MM.1S (cell line): ENCODE measurements around the gene TGFBR3.

ENCODE experiments used
- DNase-seq: peaks from one replicate; pipeline ENCODE4 v3.0.0-alpha.2; 2015
- H2AFZ ChIP-seq: fragments of 300-600 bp; sonication (generic); 2 replicates; pipeline ENCODE4 v1.6.0; 2016; ENCODE audit warnings: antibody characterized with exemption, low read length
- H3F3A ChIP-seq: fragments of 300-600 bp; sonication (generic); 2 replicates; pipeline ENCODE4 v1.6.1; 2016; ENCODE audit warnings: mild to moderate bottlenecking, antibody characterized with exemption, low read length, moderate library complexity, mixed read lengths; ENCODE audit not compliant: insufficient read depth
- H3K27ac ChIP-seq: fragments of 300-600 bp; sonication (generic); 2 replicates; pipeline ENCODE4 v1.5.1; 2016; ENCODE audit warnings: mild to moderate bottlenecking, low read length
- H3K27me3 ChIP-seq: fragments of 300-600 bp; sonication (generic); replicated peaks from 2 replicates; pipeline ENCODE4 v1.6.0; 2016; ENCODE audit warnings: low read length; ENCODE audit not compliant: insufficient read depth
- H3K36me3 ChIP-seq: fragments of 300-600 bp; sonication (generic); replicated peaks from 2 replicates; pipeline ENCODE4 v1.6.1; 2016; ENCODE audit warnings: mild to moderate bottlenecking, low read length, mixed read lengths; ENCODE audit not compliant: insufficient read depth
- H3K4me1 ChIP-seq: fragments of 300-600 bp; sonication (generic); 2 replicates; pipeline ENCODE4 v1.6.1; 2016; ENCODE audit warnings: low read length, mixed read lengths
- H3K4me2 ChIP-seq: fragments of 300-600 bp; sonication (generic); 2 replicates; pipeline ENCODE4 v1.6.0; 2016; ENCODE audit warnings: low read depth, low read length
- H3K4me3 ChIP-seq: fragments of 300-600 bp; sonication (generic); 2 replicates; pipeline ENCODE4 v1.5.1; 2016; ENCODE audit warnings: low read length, mixed read lengths
- H3K79me2 ChIP-seq: fragments of 300-600 bp; sonication (generic); 2 replicates; pipeline ENCODE4 v1.6.1; 2016; ENCODE audit warnings: mixed run types, low read length, mixed read lengths
- H3K9ac ChIP-seq: fragments of 300-600 bp; sonication (generic); 2 replicates; pipeline ENCODE4 v1.6.1; 2016; ENCODE audit warnings: low read length, mixed read lengths
- H3K9me2 ChIP-seq: fragments of 300-600 bp; sonication (generic); replicated peaks from 2 replicates; pipeline ENCODE4 v1.6.1; 2016; ENCODE audit warnings: mild to moderate bottlenecking, low read length, mixed read lengths; ENCODE audit not compliant: insufficient read depth
- H3K9me3 ChIP-seq: fragments of 300-600 bp; sonication (generic); replicated peaks from 2 replicates; pipeline ENCODE4 v1.6.1; 2016; ENCODE audit warnings: mild to moderate bottlenecking, low read length, mixed read lengths; ENCODE audit not compliant: insufficient read depth
- H4K20me1 ChIP-seq: fragments of 300-600 bp; sonication (generic); 2 replicates; pipeline ENCODE4 v1.6.1; 2016; ENCODE audit warnings: mild to moderate bottlenecking, low read length, moderate library complexity, mixed read lengths; ENCODE audit not compliant: insufficient read depth
- EZH2 ChIP-seq: fragments of 300-600 bp; sonication (generic); optimal IDR thresholded peaks from 2 replicates; pipeline ENCODE3; 2017; ENCODE audit warnings: low read depth, mild to moderate bottlenecking, antibody characterized with exemption, low read length, mixed read lengths
- EZH2phosphoT487 ChIP-seq: fragments of 300-600 bp; sonication (generic); IDR thresholded peaks from 2 replicates; pipeline ENCODE4 v1.6.1; 2018; ENCODE audit warnings: antibody characterized with exemption, low read length
- TF ChIP-seq, protein P1 (sequence below): fragments of 300-600 bp; sonication (generic); IDR thresholded peaks from 2 replicates; pipeline ENCODE4 v1.5.1; 2016; ENCODE audit warnings: antibody characterized with exemption, low read length, mixed read lengths

Gene TGFBR3

GRCh38 chr1:91635763-91636162 lies 250.2 kb downstream of the TGFBR3 start:
- no peaks in the 10 kb centered on the region for H3F3A ChIP-seq
- H2AFZ ChIP-seq, result no peak overlapping the region
- H3K9me3 ChIP-seq, result no peaks in the 10 kb centered on the region
- no peak overlapping the region for H3K4me2 ChIP-seq
- no peak overlapping the region for H3K4me3 ChIP-seq
- no peaks in the 10 kb centered on the region for H3K36me3 ChIP-seq
- DNase-seq, result no peak
- H3K9ac ChIP-seq, result no peak overlapping the region
- H3K27ac ChIP-seq, result no peak overlapping the region
- no peaks in the 10 kb centered on the region for H3K4me1 ChIP-seq
- no peaks in the 10 kb centered on the region for H3K79me2 ChIP-seq
- H4K20me1 ChIP-seq, result no peaks in the 10 kb centered on the region
- TF ChIP-seq EZH2 (no peak), EZH2phosphoT487 (no peak)
- TF ChIP-seq, protein P1, sequence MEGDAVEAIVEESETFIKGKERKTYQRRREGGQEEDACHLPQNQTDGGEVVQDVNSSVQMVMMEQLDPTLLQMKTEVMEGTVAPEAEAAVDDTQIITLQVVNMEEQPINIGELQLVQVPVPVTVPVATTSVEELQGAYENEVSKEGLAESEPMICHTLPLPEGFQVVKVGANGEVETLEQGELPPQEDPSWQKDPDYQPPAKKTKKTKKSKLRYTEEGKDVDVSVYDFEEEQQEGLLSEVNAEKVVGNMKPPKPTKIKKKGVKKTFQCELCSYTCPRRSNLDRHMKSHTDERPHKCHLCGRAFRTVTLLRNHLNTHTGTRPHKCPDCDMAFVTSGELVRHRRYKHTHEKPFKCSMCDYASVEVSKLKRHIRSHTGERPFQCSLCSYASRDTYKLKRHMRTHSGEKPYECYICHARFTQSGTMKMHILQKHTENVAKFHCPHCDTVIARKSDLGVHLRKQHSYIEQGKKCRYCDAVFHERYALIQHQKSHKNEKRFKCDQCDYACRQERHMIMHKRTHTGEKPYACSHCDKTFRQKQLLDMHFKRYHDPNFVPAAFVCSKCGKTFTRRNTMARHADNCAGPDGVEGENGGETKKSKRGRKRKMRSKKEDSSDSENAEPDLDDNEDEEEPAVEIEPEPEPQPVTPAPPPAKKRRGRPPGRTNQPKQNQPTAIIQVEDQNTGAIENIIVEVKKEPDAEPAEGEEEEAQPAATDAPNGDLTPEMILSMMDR, result no peak
- H3K27me3 ChIP-seq, result no peaks in the 10 kb centered on the region
- H3K9me2 ChIP-seq, result no peaks in the 10 kb centered on the region

DNA sequence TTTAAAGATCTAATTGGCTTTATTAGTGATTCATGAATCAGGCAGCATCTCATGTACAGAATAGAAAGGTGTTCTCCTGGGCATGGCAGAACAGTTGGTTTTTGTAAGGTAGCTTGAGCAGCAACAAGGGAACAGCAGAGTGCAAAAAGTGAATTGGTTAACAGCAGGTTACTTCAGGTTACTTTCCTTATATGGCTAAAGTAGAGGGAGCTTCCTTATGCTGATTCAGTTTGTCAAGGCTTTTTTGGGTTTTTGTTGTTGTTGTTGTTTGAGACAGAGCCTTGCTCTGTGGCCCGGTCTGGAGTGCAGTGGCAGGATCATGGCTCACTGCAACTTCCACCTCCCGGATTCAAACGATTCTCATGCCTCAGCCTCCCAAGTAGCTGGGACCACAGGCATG lies 252.5 kb downstream of the TGFBR3 start:
- no peak overlapping the region for H3K27ac ChIP-seq

DNA sequence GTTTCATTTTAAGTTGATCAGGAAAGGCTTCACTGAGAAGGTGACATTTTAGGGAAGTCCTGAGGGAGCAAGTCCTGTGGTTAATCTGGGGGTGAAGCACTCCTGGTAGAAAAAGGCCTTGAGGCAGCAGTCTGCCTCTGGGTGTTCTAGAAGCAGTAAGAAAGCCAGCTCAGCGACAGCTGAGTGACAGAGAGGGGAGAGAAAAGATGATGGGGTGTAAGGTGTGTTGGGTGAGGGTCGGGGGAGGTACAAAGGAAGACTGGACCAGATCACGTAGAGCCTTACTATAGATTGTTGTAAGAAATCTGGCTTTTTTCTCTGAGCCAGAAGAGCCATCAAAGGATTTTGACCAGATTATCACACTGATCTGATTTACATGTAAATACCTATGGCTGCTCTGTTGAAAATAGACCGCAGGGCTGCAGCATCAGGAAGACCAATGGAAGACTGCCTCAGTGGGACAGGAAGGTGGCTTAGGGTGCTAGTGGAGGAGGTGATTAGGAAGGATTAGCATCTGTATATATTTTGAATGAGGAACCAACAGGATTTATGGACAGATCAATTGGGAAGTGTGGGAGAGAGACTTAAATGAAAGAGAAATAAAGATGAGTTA lies 254.1 kb downstream of the TGFBR3 start:
- Histone ChIP-seq H3K27me3 (no peaks in the 10 kb centered on the region), H3K4me1 (no peaks in the 10 kb centered on the region), H3F3A (no peaks in the 10 kb centered on the region), H3K79me2 (no peaks in the 10 kb centered on the region), H3K9me3 (no peaks in the 10 kb centered on the region), H3K4me2 (no peak overlapping the region), H3K27ac (no peak overlapping the region), H2AFZ (no peak overlapping the region), H3K36me3 (no peaks in the 10 kb centered on the region), H3K4me3 (no peak overlapping the region), H3K9me2 (no peaks in the 10 kb centered on the region), H4K20me1 (no peaks in the 10 kb centered on the region), H3K9ac (no peak overlapping the region)
- DNase-seq, result no peak
- no peak for TF ChIP-seq EZH2
- TF ChIP-seq, protein P1, result no peak
- TF ChIP-seq EZH2phosphoT487, result no peak

More for the DNA sequence above, 252.5 kb downstream of the TGFBR3 start:
- no peak overlapping the region for H2AFZ ChIP-seq
- H3K79me2 ChIP-seq, result no peaks in the 10 kb centered on the region
- H3K4me3 ChIP-seq, result no peak overlapping the region
- H3K36me3 ChIP-seq, result no peaks in the 10 kb centered on the region
- H3K27me3 ChIP-seq, result no peaks in the 10 kb centered on the region
- no peaks in the 10 kb centered on the region for H4K20me1 ChIP-seq
- TF ChIP-seq EZH2 (no peak), EZH2phosphoT487 (no peak)
- TF ChIP-seq, protein P1, result no peak
- H3K4me1 ChIP-seq, result no peaks in the 10 kb centered on the region
- H3F3A ChIP-seq, result no peaks in the 10 kb centered on the region
- no peak overlapping the region for H3K9ac ChIP-seq
- no peak overlapping the region for H3K4me2 ChIP-seq
- H3K9me3 ChIP-seq, result no peaks in the 10 kb centered on the region
- no peaks in the 10 kb centered on the region for H3K9me2 ChIP-seq
- no peak for DNase-seq
